ENCODE measurements around the gene SAMD13. TPM values are rescaled to one million over a fixed set of nuclear protein-coding genes. Genes with fewer than 3 reads are reported as not detected.

SAMD13 gene
- polyA plus RNA-seq, 1 donor from 2014 or later = 20.0 TPM

DNA sequence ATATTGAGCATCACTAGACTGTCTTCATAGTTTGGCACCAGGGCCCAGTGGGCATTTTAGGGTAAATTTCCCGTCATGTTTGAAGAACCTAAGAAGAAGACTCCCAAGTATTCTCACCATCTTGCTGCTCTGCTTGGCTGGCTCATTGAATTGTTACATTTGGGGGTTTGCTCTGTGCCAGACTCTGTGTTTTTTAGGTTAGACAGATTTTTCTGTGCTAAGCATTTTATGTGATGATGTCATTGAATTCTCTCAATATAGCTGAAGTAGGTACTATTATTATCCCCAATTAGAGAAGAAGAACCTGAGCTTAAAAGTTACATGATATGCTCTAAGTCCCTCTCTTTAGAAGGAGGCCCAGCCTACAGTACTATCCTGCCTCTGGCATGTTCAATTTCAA is 68.8 kb downstream of the SAMD13 start:
- Histone ChIP-seq H3K27ac (ENCODE audit: low read length) (no peak overlapping the region), H3K4me2 (ENCODE audit: low read length) (no peak overlapping the region), H3K36me3 (ENCODE audit: insufficient read depth, low read length) (no peaks in the 10 kb centered on the region), H3K9me3 (ENCODE audit: low read length) (no peaks in the 10 kb centered on the region), H3K27me3 (ENCODE audit: insufficient read depth, low read depth, low read length) (no peaks in the 10 kb centered on the region), H2AFZ (ENCODE audit: low read depth, low read length) (no peak overlapping the region), H3K9me2 (ENCODE audit: insufficient read depth, low read length) (no peaks in the 10 kb centered on the region), H3K4me3 (ENCODE audit: low read length) (no peak overlapping the region), H3K9ac (ENCODE audit: low read length) (no peak overlapping the region), H3F3A (ENCODE audit: insufficient read depth, low read length, poor library complexity, severe bottlenecking) (no peaks in the 10 kb centered on the region), H4K20me1 (ENCODE audit: insufficient read depth) (no peaks in the 10 kb centered on the region), H3K79me2 (replicated peaks; ENCODE audit: insufficient read depth, low read length) (no peaks in the 10 kb centered on the region)
- TF ChIP-seq, protein P1, sequence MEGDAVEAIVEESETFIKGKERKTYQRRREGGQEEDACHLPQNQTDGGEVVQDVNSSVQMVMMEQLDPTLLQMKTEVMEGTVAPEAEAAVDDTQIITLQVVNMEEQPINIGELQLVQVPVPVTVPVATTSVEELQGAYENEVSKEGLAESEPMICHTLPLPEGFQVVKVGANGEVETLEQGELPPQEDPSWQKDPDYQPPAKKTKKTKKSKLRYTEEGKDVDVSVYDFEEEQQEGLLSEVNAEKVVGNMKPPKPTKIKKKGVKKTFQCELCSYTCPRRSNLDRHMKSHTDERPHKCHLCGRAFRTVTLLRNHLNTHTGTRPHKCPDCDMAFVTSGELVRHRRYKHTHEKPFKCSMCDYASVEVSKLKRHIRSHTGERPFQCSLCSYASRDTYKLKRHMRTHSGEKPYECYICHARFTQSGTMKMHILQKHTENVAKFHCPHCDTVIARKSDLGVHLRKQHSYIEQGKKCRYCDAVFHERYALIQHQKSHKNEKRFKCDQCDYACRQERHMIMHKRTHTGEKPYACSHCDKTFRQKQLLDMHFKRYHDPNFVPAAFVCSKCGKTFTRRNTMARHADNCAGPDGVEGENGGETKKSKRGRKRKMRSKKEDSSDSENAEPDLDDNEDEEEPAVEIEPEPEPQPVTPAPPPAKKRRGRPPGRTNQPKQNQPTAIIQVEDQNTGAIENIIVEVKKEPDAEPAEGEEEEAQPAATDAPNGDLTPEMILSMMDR (IDR thresholded peaks at IDR 0.05; ENCODE audit: poor library complexity, severe bottlenecking) = no peak
- TF ChIP-seq EZH2 (IDR thresholded peaks at IDR 0.05; ENCODE audit: borderline replicate concordance, insufficient read depth, low read length, poor library complexity, severe bottlenecking) = no peak
- TF ChIP-seq SMC3 (conservative IDR thresholded peaks at IDR 0.05; ENCODE audit: poor library complexity) = no peak
- no peak for TF ChIP-seq EP300 (conservative IDR thresholded peaks at IDR 0.05; ENCODE audit: poor library complexity, severe bottlenecking)
- no peak for TF ChIP-seq TAF1 (IDR thresholded peaks at IDR 0.05; ENCODE audit: low read depth)
- TF ChIP-seq RAD21 (conservative IDR thresholded peaks at IDR 0.05) = no peak
- TF ChIP-seq, protein P2, sequence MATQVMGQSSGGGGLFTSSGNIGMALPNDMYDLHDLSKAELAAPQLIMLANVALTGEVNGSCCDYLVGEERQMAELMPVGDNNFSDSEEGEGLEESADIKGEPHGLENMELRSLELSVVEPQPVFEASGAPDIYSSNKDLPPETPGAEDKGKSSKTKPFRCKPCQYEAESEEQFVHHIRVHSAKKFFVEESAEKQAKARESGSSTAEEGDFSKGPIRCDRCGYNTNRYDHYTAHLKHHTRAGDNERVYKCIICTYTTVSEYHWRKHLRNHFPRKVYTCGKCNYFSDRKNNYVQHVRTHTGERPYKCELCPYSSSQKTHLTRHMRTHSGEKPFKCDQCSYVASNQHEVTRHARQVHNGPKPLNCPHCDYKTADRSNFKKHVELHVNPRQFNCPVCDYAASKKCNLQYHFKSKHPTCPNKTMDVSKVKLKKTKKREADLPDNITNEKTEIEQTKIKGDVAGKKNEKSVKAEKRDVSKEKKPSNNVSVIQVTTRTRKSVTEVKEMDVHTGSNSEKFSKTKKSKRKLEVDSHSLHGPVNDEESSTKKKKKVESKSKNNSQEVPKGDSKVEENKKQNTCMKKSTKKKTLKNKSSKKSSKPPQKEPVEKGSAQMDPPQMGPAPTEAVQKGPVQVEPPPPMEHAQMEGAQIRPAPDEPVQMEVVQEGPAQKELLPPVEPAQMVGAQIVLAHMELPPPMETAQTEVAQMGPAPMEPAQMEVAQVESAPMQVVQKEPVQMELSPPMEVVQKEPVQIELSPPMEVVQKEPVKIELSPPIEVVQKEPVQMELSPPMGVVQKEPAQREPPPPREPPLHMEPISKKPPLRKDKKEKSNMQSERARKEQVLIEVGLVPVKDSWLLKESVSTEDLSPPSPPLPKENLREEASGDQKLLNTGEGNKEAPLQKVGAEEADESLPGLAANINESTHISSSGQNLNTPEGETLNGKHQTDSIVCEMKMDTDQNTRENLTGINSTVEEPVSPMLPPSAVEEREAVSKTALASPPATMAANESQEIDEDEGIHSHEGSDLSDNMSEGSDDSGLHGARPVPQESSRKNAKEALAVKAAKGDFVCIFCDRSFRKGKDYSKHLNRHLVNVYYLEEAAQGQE (IDR thresholded peaks at IDR 0.05; ENCODE audit: borderline replicate concordance) = no peak
- TF ChIP-seq MXI1 (conservative IDR thresholded peaks at IDR 0.05; ENCODE audit: poor library complexity, severe bottlenecking) = no peak
- TF ChIP-seq POLR2AphosphoS5 (IDR thresholded peaks at IDR 0.05) = no peak

DNA sequence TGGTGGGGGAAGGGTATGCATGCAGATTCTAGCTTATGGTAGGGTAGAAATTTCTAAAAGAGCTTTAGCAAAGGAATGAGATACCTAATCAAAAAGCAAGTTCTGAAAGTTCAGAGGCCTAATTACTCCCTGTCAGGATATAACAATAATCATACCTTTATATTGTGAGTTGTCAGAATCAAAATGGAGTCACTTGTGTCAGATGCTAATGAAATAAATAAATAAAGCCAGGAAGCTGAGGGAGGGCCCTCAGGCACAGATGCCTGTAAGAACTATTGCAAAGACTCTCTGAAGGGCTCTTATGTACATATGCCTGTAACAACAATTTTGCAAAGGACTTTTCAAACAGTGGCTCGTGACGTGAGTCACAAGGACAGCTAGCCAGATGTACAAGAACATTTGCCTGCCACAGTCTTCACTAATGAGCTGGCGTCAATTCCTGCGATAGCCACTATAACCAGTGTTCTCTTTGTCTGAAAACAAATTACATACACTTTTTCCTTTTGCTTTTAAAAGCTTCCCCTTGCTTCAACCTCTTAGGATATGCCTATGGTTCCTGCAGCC is 69.4 kb downstream of the SAMD13 start:
- no peaks in the 10 kb centered on the region for H3K9me3 ChIP-seq (ENCODE audit: low read length)
- no peaks in the 10 kb centered on the region for H4K20me1 ChIP-seq (ENCODE audit: insufficient read depth)
- no peak overlapping the region for H3K4me3 ChIP-seq (ENCODE audit: low read length)
- TF ChIP-seq, protein P1 (IDR thresholded peaks at IDR 0.05; ENCODE audit: poor library complexity, severe bottlenecking) = no peak
- TF ChIP-seq TAF1 (IDR thresholded peaks at IDR 0.05; ENCODE audit: low read depth) = no peak
- TF ChIP-seq MXI1 (conservative IDR thresholded peaks at IDR 0.05; ENCODE audit: poor library complexity, severe bottlenecking) = no peak
- no peak for TF ChIP-seq EZH2 (IDR thresholded peaks at IDR 0.05; ENCODE audit: borderline replicate concordance, insufficient read depth, low read length, poor library complexity, severe bottlenecking)
- TF ChIP-seq SMC3 (conservative IDR thresholded peaks at IDR 0.05; ENCODE audit: poor library complexity) = no peak
- TF ChIP-seq, protein P2 (IDR thresholded peaks at IDR 0.05; ENCODE audit: borderline replicate concordance) = no peak
- TF ChIP-seq RAD21 (conservative IDR thresholded peaks at IDR 0.05) = no peak
- TF ChIP-seq EP300 (conservative IDR thresholded peaks at IDR 0.05; ENCODE audit: poor library complexity, severe bottlenecking) = no peak
- no peak for TF ChIP-seq POLR2AphosphoS5 (IDR thresholded peaks at IDR 0.05)
- H3K27ac ChIP-seq (ENCODE audit: low read length) = no peak overlapping the region
- no peaks in the 10 kb centered on the region for H3K36me3 ChIP-seq (ENCODE audit: insufficient read depth, low read length)
- H3K79me2 ChIP-seq (replicated peaks; ENCODE audit: insufficient read depth, low read length) = no peaks in the 10 kb centered on the region
- no peak overlapping the region for H3K9ac ChIP-seq (ENCODE audit: low read length)
- no peaks in the 10 kb centered on the region for H3F3A ChIP-seq (ENCODE audit: insufficient read depth, low read length, poor library complexity, severe bottlenecking)
- no peak overlapping the region for H2AFZ ChIP-seq (ENCODE audit: low read depth, low read length)
- H3K9me2 ChIP-seq (ENCODE audit: insufficient read depth, low read length) = no peaks in the 10 kb centered on the region
- H3K4me2 ChIP-seq (ENCODE audit: low read length) = no peak overlapping the region
- H3K27me3 ChIP-seq (ENCODE audit: insufficient read depth, low read depth, low read length) = no peaks in the 10 kb centered on the region
